GM12875 (cell line): Measurements from ENCODE around the gene TFCP2L1.

Source experiments
- H3K4me3 ChIP-seq: one replicate; pipeline ENCODE4 v1.5.1; 2011; ENCODE audit warnings: low read depth, low read length, control low read depth
- TF ChIP-seq, protein P1 (sequence below): IDR thresholded peaks from 2 replicates; pipeline ENCODE4 v1.5.1; 2011; ENCODE audit warnings: low read depth, mild to moderate bottlenecking, control low read depth, inconsistent platforms, low read length, moderate library complexity, borderline replicate concordance; ENCODE audit not compliant: insufficient read depth

TFCP2L1 gene

DNA sequence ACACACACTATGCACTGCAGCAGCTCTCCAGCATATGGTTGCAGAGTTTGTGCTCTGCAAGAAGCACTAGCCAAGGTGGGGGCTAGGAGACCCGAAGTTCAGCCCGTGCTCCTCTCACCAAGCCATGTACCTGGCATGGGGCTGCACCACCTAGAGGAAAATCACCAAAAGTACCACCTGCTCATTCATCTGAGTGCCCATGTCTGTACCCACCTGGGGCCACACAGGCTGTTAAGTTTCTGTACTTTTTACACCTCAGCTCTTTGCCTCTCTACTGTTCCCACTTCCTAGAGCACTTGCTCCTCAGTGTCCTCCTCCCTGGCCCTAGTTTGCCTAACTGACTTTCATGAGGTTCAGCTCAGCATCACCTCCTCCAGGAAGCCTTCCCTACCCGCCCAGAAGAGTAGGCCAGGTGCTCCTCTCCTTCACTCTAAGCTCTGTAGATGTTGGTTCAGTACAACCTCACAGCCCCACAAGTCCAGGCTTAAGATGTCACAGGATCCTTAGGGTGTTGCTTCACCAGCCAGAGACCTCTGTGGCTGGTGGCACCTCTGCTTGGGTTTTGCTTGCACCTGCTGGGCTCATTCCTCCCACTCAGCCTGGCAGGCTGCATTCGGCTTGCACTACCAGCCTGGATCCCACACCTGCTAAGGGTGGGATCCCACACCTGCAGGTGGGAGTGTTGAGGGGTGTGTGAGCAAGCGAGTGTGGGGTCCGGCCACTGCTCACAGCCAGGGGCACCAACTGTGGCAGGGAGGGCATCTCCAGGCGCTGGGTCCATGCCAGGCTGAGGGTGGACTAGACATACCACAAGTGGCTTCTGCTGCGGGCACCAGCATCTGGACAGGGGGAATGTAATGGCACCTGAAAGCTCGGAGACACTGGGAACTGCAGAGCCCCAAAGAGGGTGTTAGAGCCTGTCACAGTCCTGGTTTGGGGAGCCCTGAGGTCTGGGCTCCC is 10.2 kb upstream of the TFCP2L1 start:
- H3K4me3 ChIP-seq = no peak overlapping the region
- TF ChIP-seq, protein P1, sequence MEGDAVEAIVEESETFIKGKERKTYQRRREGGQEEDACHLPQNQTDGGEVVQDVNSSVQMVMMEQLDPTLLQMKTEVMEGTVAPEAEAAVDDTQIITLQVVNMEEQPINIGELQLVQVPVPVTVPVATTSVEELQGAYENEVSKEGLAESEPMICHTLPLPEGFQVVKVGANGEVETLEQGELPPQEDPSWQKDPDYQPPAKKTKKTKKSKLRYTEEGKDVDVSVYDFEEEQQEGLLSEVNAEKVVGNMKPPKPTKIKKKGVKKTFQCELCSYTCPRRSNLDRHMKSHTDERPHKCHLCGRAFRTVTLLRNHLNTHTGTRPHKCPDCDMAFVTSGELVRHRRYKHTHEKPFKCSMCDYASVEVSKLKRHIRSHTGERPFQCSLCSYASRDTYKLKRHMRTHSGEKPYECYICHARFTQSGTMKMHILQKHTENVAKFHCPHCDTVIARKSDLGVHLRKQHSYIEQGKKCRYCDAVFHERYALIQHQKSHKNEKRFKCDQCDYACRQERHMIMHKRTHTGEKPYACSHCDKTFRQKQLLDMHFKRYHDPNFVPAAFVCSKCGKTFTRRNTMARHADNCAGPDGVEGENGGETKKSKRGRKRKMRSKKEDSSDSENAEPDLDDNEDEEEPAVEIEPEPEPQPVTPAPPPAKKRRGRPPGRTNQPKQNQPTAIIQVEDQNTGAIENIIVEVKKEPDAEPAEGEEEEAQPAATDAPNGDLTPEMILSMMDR = no peak

DNA sequence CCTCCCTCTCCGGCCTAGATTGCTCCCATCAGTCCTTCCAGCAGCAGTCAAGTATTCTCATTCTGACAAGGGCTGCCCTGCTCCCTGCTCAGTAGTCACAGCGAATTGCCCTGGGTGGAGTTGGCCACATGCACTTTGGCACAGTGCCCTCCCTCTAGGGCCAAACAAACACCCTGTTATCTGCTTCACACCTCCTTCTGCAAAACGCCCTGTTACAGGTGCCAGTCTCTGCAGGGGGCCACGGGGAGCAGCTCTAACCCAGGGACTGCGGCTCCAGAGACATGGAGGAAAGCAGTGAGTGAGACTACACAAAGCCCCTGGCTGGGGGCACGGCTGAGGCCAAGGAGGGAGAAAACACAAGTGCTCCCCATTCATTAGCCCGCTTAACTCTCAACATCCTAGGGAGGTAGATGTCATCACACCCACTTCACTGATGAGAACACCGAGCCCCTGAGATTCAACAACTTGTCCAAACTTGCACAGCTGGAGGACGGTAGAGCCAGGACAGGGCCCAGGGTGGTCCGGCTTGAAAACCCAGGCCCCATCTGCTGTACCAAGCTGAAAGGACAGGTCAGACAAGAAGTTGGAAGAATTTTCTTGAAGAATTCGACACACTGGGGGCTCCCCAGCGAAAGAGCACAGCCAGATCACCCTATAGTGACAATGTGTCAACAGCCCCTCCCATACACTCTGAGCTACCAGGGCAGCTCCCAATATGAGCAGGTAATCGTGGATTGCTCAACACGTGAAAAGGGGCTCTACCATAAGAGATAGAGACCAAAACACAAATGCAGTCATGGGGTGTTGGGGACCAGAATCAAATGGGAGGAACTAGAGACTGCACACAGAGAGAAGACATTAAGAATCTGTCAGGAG is 8.7 kb upstream of the TFCP2L1 start:
- no peak overlapping the region for H3K4me3 ChIP-seq
- TF ChIP-seq, protein P1 = no peak

DNA sequence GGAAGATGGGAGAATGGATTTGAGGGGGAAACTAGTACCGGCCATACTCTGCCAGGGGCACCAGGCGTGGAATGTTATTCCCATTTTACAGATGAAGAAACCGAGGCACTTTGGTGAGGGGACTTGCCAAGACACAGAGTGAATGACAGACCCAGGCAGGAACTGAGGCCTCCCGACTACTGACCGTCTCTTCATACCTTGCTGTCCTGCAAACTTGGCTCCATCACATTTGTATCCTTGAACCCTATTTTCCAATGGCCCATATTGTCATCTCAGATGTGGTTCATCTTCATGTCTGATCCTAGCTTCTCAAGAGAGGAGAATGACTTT is 6.2 kb upstream of the TFCP2L1 start:
- TF ChIP-seq, protein P1 = no peak
- H3K4me3 ChIP-seq = no peak overlapping the region

DNA sequence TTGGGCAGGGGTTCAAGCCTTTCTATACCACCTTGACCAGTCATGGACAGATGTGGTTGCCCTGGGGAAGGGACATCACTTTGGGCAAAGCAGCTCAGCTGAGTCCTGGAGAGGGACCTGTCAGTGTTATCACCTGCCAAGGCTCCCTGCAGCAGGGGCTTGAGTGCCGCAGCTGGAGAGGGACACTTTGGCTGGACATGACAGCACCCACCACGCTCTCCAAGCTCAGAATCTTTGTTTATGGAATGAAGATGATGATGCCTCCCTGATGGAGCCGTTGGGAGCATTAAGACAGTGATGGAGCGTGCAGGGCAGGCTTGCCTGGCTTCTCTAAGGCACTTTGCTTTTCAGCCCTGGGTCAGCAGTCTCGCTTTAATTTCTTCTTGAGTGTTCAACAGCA is 4.3 kb upstream of the TFCP2L1 start:
- TF ChIP-seq, protein P1 = no peak
- H3K4me3 ChIP-seq = no peak overlapping the region

DNA sequence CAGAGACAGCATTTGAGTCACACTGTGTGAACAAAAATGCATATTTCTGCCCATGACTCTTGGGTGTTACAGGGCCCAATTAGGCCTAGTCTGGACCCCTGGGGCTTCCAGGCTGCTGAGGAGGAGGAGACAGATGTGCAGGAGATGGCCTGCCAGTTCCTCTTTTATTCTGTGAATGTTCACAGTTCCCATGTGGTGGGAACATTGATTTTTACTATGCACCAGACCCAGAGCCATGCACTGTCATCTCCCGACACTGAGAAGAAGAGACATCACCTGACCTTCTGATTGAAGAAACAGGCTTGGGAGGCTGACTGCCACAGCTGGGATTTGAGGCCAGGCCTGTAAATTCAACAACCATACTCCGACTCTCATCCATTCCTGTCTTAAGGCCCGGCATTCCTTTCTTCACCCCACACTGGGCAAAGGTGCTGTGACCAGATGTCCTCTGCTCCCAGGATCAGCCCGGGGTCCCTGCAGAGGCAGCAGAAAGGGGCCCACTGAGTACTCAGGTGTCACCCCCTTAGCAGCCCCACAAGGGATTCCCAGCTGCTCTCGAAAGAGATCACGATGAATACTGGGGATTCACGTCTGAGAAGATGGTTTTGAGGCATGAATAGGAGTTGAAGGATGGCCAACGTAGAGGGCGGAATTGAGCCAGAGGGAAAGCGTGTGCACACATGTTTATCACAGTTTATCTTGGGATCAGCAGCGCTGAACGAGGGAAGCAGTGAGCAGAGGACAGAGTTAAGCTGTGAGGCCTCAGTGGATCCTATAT is 3.6 kb upstream of the TFCP2L1 start:
- H3K4me3 ChIP-seq = no peak overlapping the region
- TF ChIP-seq, protein P1 = no peak

- no peak overlapping the region for H3K4me3 ChIP-seq
- TF ChIP-seq, protein P1 = no peak
Measured at GRCh38 chr2:121287956-121288355, 3.0 kb upstream of the TFCP2L1 start.
